GM19468 (cell line): ENCODE results near the gene NIPAL4.
A peak's percentile ranks its signal among the peaks of the same experiment; 100 is the strongest.
"Not testable (repeated sequence)": the region's sequence is repeated elsewhere in the genome, so short reads cannot be mapped to it uniquely, and the experiment has no call there.

Experiments
- ATAC-seq: cut with Tn5 transposase; IDR thresholded peaks from one replicate; pipeline ENCODE4 v1.9.1; 2021; ENCODE audit warnings: mild to moderate bottlenecking, moderate library complexity, moderate number of reproducible peaks; ENCODE audit not compliant: unreplicated experiment; ENCODE audit errors: extremely low read depth

The NIPAL4 gene

GRCh38 chr5:157459715-157460599 is at the start of gene NIPAL4:
TSS of gene NIPAL4 (plus strand) at chr5:157460213. CDS start at chr5:157460321, 108 bp downstream.
- ATAC-seq: no peak

- no peak for ATAC-seq
These were observed 44.2 kb upstream of the NIPAL4 start for GRCh38 chr5:157415838-157416237.

- ATAC-seq: not testable (repeated sequence)
These were observed 40.5 kb upstream of the NIPAL4 start for GRCh38 chr5:157419521-157419920.

GRCh38 chr5:157429920-157430319 is 30.1 kb upstream of the NIPAL4 start:
- ATAC-seq: not testable (repeated sequence)

GRCh38 chr5:157431544-157432200 is 28.3 kb upstream of the NIPAL4 start:
- ATAC-seq: peak; percentile 46

- ATAC-seq: no peak
These were observed 25.9 kb upstream of the NIPAL4 start for GRCh38 chr5:157434096-157434495.

GRCh38 chr5:157443041-157443549 is 16.9 kb upstream of the NIPAL4 start:
- no peak for ATAC-seq

- ATAC-seq: no peak
These were observed 15.8 kb upstream of the NIPAL4 start for GRCh38 chr5:157444224-157444623.

GRCh38 chr5:157445745-157446411 is 14.1 kb upstream of the NIPAL4 start:
- no peak for ATAC-seq

- ATAC-seq: no peak
These were observed 13.5 kb upstream of the NIPAL4 start for GRCh38 chr5:157446412-157446935.

GRCh38 chr5:157447201-157447637 is 12.8 kb upstream of the NIPAL4 start:
- ATAC-seq: no peak

- no peak for ATAC-seq
These were observed 10.8 kb upstream of the NIPAL4 start for GRCh38 chr5:157449011-157449723.

- ATAC-seq: no peak
These were observed 10.0 kb upstream of the NIPAL4 start for GRCh38 chr5:157450024-157450423.

- no peak for ATAC-seq
These were observed 8.2 kb upstream of the NIPAL4 start for GRCh38 chr5:157451806-157452205.

- no peak for ATAC-seq
These were observed 5.7 kb upstream of the NIPAL4 start for GRCh38 chr5:157454273-157454672.

- no peak for ATAC-seq
These were observed 5.0 kb upstream of the NIPAL4 start for GRCh38 chr5:157455057-157455456.

- no peak for ATAC-seq
These were observed 3.7 kb upstream of the NIPAL4 start for GRCh38 chr5:157456301-157456700.

GRCh38 chr5:157457391-157457790 is 2.6 kb upstream of the NIPAL4 start:
- no peak for ATAC-seq

GRCh38 chr5:157458835-157459234 is 1.2 kb upstream of the NIPAL4 start:
- no peak for ATAC-seq
